CD1c-positive myeloid dendritic cell (primary cell): Measurements from ENCODE around the gene KRTAP6-3.

Source experiments
- DNase-seq: peaks from one replicate; pipeline ENCODE4 v3.0.0-alpha.2; 2016; ENCODE audit errors: extremely low spot score

The KRTAP6-3 gene

DNA sequence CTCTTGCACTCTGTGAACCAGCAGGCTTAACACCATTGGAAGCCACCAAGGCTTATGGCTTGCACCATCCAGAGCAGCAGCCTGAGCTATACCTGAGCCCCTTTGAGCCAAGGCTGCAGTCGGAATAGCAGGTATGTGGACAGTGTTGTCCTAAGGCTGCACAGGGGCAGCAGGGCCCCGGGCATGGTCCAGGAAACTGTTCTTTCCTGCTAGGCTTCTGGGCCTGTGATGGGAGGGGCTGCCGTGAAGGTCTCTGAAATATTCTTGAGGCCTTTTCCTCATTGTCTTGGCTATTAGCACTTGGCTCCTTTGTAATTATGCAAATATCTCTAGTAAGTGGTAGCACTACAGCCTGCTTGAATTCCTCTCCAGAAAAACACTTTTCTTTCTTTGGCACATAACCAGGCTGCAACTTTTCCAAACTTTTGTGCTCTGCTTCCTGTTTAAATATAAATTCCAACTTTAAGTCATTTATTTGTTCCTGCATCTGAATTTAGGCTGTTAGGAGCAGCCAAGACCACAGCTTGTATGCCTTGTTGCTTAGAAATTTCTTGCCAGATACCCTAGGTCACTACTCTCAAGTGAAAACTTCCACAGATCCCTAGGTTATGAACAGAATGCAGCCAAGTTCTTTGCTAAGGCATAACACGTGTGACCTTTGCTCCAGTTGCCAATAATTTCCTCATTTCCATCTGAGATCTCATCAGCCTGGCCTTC lies 33.4 kb downstream of the KRTAP6-3 start:
- DNase-seq, result no peak

DNA sequence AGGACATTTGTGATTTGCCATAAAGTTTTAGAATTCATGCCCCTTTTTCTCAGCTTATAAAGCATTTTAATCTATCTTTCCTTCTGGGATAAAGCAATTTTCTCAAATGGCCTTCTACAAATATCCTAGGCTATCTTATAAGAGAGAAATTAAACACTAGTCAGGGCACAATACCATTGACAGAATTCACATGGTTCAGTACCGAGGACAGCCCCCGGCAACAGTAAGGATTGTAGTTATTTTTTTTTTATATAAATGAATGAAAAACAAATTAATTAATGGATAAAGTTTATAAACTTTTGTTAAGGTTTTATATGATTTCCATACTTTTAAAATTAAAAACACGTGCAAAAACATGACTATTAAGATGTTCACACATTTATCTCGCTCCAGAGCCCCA lies 35.9 kb downstream of the KRTAP6-3 start:
- no peak for DNase-seq

DNA sequence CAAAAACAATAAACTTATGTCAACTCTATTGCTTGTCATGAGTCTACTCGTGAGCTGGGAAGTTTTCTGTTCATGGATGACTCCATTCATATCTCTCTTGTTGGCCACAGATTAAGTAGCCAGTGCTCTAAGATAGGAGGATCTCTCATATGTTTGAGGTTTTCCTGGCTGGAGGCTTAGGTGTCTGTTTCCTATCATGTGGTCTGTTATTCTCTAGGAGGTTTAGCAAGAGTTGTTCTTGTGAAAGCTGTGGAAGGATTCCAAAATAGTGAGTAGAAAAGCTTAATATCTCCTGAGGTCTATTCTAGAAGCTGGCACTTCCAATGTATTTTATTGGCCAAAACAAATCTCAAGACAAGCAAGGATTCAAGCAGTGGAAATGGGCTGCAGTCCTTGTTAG lies 37.0 kb downstream of the KRTAP6-3 start:
- no peak for DNase-seq

GRCh38 chr21:30634906-30635305 lies 42.7 kb downstream of the KRTAP6-3 start, which contains the start of gene KRTAP20-2:
KRTAP20-2 (plus strand) TSS chr21:30635206; CDS start chr21:30635264, 58 bp downstream.
- DNase-seq, result no peak

DNA sequence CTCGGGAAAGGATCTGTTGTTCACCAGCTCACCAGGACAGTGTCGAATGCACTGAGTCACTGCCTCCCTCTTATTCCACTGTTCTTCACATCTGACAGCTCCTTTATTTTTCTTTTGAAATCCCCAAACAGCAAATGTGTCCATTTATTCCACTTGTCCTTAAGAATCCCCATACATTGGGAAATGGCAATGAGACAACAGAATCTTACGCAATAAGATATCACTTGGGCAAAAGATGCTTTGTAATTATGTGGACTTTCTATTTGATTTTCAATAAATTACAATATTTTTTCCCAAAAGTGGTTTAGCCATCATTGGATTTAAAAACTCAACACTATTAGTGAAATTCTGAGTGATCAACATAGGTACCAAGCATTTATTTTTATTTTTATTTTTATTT lies 46.4 kb downstream of the KRTAP6-3 start:
- DNase-seq, result no peak

DNA sequence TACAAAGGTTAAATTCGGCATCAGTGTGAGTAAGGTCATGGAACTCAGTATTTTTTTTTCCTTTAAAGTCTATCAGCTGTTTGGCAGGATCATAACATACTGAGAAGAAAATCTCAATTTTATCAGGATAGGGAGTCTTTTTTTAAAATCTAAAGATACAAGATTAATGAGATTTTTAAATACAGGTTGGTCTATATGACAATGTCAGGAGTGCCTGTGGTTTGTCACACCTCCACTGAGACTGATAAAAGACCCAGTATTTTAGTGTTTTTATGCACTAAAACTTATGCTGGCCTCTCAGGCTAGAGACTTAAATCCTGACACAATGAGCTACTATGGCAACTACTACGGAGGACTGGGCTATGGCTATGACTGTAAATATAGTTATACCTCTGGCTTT lies 50.3 kb downstream of the KRTAP6-3 start, which contains the start of gene KRTAP20-3:
KRTAP20-3 (plus strand) TSS at position 301 of the 400 bp plus-strand sequence.
- DNase-seq, result no peak
